Kidney glomerular epithelial cell (primary cell): ENCODE data around the gene POLR3GL.

Experiments
- DNase-seq: peaks from one replicate; lab custom pipeline; 2025; lab: John Stamatoyannopoulos, UW

POLR3GL gene

DNA sequence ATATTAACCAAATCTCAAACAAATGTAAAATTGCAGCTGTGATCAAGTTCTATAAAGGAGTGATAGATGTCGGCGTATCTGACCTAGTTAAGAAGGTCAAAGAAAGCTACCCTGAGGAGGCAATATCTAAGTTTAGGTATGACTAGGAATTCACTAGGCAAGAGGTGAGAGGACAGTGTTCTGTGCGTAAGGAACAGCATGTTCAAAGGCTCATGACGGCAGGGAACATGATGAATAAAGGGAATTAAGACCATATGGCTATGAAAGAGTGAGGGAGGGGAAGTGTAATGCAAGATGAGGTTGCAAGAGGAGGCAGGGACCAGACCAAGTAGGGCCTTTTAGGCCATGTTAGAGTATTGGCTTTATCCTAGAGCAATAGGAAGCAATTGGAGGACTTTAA is 15.3 kb upstream of the POLR3GL start:
- DNase-seq = no peak

DNA sequence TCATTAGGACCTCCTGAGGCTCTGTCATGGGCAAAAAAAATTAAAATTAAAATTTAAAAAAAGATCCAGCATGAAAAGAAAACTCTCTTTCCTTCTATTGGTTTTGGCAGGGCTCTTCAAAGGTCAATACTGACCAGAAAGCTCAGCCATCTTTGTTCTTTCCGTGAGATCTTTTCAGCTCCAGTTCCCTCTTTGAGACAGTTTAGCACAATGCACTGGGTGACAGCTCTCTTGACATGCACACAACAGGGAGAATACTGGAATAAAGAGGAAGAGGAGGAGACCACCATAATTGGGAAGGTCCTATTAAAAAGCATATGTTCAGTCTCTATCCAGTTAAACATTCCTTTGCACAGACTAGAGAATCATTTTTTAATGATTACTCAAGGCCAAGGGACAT is 13.0 kb upstream of the POLR3GL start:
- no peak for DNase-seq

DNA sequence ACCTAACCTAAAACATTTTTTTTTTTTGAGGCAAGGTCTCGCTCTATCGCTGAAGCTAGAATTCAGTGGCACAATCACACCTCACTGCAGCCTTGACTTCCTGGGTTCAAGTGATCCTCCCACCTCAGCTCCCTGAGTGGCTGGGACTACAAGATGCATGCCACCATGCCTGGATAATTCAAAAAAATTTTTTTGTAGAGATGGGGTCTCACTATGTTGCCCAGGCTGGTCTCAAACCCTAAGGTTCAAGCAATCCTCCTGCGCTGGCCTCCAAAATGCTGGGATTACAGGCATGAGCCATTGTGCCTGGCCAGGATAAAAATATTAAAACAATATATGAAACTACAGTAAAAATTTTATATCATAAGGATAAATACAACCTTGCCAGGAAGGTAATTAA is 11.6 kb upstream of the POLR3GL start:
- DNase-seq = no peak

DNA sequence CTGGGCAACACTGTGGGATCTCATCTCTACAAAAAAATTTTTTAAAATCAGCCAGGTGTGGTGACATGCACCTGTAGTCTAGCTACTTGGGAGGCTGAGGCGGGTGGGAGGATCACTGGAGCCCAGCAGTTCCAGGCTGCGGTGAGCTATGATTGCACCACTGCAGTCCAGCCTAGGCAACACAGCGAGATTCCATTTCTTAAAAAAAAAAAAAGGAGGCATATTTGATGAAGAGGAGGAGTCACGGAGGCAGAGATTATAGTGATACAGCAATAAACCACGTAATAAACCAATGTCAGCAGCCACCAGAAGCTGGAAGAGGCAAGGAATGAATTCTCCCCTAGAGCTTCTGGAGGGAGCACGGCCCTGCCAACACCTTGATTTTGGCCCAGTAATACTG is 10.6 kb upstream of the POLR3GL start:
- DNase-seq = no peak

DNA sequence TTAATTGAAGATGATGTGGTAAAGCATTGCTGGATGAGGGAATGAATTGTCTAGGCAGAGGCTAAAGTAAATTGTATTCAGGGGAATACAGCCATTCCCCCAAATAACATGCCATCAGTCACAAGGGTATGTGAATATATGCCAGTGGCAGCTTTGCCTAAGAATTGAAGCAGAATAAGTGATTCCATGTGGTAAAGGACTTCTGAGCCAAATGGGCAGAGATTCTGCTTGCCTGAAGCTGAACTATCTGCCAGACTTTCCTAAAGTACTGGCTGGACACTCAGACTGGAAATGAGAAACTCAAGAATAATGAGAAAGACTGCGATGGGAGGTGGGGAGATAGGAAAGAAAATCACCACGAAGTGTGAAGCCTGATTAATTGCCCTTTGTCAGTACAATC is 9.1 kb upstream of the POLR3GL start:
- DNase-seq = no peak

DNA sequence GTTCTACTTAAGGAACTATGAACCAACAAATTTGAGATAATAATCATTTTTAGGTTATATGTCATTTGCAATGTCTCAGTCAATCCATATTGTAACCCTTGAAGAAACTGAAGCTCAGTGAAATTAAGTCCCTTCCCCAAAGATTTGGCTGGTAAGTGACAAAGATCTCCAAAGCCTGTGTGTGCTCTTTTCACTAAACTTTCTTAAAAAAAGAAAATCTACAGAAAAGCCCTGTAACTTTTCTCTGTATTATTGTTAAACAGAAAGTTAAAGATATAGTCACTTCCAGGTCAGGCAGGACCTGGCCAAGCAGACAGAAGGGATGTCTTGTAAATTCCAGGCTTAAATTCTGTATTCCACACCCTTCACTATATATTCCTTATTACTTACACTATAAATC is 8.1 kb upstream of the POLR3GL start:
- DNase-seq = no peak

DNA sequence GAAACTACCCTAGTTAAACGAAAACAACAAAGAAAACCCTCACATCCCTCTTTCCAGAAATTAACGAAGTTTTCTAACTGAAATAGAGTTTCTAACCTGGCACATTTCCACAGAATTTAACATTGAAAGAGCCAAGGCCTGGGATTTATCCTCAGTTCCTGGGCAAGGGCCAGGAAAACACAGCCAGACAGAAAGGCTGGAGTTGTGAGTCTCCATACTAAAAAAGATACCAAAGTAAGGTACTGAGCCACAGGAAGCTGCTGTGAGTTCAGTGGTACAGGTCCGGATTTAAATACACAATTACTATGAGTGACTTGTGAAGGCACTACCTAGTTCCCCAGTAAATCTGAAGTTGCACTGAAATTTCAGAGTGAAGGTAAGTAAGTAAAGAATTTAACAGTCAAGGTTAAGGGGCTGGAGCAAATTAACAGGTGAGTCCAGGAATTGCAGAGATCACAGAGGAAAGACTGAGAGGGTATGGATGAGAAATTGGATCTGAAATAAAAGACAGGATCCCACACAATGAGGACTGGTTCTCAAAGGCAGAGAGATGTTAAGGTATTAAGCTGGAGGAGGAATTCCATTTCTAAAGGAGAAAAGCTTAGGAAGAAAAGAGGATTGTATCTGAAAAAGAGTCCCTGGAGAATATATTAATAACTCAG is 7.6 kb upstream of the POLR3GL start:
- DNase-seq = peak; percentile 44

DNA sequence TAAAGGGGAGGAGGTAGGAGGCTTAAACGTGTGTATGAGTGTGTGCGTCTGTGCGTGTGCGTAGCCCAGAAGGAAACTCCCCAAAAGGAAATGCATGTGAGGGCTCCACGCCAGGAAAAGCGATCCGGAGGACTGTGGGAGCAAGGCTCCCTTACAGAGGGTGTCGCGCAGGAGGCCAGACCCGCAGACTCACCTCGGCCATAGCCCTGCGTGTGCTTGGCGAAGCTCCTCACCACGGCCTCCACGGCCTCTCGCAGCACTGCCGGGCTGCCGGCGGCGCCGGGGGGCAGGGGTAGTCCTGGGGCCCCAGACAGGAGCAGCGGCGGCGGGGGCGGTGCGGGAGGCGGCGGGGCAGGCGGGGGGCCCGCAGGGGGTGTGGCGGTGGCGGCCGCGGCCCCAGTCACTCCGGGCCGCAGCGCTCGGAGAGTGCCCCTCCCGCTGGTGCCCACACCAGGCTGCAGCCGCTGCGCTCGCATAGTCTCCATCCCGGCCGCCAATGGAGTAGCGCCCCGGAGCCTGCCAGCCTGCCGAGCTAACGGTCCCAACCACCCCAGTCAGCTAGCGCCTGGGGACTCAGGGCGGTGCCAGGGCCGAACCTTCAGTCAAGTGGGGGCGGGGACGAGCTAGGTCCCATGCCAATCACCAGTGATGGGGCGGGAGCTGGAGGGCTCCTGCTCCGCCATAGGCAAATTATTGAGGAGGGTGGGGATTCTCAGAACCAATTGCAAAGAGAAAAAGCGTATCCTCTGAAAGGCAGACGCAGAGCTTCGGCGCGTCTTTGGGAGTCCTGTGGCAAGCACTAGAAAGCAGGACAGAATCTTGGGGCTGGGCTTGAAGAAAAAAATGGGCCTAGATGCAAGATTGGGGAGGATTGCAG is 6.8 kb upstream of the POLR3GL start, which contains the start of gene LIX1L:
LIX1L (minus strand) TSS at position 575 of the 877 bp plus-strand sequence; CDS start at position 485, 90 bp downstream.
- DNase-seq = peak; percentile 94

DNA sequence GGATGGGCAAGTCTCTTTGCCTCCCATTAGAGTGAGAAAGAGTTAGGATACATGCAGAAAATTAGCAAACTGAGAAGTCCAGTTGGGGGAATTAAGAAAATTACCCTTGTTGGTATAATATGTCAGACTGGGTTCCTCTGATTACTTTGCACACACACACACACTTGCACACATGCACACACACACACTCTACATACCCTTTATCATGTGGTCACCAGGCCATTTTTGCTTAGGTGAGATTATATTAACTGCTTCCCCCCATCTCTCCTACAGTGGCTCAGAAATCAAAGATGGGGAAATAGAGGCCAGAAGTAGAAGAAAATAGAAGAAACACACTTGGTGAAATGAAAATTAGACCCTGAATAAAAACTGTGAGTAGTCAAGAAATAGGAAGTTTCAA is 5.8 kb upstream of the POLR3GL start:
- no peak for DNase-seq

DNA sequence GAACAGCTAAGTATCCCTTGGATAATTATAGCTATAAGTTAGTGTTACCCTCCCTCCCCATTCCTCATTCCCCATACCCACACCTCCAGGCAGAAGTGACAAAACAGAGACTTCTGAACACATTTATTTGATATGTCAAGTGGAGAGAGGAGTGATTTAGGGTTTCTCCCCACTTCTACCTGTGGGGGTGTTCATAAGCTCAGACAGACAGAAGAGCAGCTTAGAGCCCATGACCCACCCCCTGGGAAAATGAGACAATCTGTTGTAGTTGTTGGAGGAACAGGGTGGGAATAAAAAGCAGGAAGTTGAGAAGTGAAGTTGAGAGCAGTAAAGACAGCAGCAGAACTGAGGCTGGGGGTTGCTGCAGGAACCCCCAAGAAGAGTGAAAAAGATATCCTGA is 5.2 kb upstream of the POLR3GL start:
- no peak for DNase-seq

DNA sequence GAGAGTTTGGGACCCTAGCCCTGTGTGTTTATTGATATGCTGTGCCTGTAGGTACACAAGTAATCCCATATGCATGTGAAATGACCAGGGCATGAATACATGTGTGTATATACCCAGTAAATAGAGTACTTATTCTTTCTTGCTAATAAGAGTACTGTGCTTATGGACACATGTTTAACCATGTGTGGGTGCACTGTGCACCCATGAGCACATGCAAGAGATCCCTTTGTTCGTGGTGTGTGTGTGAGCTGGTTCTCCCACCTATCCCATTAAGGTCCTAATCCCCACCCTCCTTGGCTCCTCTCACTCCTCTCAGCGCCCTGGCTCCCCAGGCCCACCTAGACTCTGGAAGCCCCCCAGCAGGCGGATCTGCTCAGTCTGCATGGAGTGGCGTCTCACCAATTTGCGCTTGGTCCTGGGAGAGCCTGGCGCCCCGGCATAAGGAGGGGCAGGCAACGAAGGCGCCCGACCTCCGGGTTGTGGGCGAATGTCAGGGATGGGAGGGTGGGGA is 4.5 kb upstream of the POLR3GL start:
- DNase-seq = no peak

DNA sequence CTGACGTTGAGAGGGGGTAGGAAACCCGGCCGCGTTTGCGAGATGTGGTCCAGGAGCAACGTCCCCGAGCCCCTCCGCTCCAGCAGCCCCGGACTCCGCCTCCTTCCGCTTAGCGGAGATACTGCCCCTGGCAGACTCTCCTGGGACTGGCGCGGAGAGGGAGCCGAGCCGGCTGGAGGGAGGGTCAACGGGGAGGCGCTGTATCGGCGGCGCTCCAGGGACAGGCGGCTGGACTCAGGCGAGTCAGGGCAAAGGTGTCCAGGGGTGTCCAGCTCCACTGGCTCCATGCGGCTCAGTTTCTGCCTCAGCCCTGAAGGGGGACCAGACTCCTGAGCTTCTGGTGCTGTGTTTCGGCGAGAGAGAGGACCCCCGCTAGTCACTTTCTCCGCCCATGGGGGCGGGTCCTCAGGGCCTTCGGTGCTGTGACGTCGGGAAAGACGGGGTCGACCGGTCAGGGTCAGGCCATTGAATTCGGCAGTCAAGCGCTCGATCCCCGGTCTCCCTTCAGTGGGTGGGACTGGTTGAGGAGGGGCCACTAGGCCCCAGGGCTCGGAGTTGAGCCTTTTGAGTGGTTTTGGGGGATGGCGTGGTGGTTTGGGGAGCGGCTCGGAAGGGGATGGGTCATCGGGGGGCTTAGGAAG is 3.9 kb upstream of the POLR3GL start:
- DNase-seq = peak; percentile 67

DNA sequence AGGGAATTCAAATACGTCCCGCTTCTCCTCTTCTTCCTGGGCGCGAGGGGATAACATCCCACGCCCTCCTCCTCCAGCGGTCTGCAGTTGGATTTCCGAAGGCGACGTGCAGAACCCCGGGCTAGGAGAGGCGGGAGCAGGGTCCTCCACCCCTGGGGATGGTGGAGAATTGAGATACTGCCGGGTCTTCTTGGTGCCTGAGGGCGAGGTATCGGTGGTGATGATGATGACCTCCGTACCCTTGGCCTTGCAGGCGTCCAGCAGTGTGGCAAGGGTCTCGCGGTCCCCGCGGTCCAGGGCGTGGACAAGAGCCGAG is 3.4 kb upstream of the POLR3GL start:
- no peak for DNase-seq

DNA sequence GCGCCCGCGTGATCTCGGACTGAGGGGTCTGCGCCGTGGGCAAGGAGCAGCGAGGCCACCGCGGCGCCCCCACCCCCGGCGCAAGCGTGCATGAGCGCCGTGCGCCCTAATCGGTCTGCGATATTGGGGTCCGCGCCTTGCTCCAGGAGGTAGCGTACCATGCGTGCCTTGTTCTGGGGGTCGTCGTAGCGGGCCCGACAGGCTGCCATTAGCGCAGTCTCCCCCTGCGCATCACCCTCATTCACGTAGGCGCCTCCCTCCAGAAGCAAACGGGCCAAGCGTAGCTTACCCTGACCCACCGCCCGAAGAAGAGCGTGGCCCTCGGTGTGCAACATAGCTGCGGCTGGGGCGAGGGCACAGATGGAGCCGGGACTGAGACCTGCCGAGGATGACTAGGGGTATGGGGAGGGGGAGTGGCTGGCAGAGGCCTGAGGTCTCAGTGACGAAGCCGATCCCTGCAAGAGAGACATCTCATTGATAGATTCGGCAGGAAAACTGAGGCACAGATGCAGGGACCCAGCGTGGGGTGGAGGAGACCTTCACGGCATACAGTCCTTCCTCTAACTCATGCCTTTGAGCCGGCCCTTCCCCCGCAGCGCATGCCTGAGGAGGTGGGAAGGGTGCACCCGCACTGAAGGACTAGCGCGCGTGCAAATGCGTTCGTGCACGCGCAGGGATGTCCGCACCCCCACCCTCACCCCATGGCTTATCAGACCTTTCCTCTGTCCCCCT is 2.9 kb upstream of the POLR3GL start:
- DNase-seq = no peak

DNA sequence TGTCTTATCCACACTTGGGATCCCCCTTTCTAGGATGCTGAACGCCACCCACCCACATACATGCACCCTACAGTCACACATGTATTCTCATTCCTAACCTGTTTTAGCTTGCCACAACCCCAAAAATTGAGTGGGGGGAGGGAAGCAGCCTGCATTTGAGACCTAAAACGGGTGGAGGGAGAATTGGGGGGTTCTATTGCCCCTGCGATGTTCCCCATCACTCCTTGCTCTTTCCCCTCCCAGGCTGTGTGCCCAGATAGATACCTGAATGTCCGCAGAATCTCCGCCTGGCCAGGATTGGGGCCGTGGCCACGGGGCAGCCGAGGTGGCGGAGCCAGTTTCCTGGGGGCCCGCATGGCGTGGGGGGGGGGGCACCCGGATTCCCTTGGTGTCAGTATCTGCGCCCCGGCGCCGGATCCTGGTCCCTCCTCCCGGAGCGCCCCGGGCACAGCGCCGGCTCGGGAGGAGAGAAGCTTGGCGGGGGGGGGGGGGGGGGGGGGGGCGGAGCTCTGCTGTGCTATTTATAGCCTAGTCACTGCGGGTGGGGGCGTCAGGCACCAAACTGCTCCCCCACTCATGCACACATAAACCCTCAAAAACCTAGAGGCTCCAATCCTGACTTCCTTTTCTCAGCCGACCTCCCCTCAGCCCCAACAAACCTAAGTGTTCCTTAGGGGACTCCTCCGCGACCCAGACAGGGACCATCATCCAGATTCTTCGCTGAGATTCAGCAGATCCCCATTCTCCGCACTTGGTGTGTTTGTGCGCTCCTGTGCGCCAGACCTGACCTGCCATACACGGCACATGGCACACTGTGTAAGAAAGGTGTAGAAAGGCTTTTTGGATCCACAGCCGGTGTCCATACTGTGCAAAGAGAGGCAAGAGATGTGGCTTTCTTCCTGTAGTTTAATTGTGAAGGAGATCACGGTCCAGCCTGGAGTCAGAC is 2.1 kb upstream of the POLR3GL start:
- DNase-seq = no peak

DNA sequence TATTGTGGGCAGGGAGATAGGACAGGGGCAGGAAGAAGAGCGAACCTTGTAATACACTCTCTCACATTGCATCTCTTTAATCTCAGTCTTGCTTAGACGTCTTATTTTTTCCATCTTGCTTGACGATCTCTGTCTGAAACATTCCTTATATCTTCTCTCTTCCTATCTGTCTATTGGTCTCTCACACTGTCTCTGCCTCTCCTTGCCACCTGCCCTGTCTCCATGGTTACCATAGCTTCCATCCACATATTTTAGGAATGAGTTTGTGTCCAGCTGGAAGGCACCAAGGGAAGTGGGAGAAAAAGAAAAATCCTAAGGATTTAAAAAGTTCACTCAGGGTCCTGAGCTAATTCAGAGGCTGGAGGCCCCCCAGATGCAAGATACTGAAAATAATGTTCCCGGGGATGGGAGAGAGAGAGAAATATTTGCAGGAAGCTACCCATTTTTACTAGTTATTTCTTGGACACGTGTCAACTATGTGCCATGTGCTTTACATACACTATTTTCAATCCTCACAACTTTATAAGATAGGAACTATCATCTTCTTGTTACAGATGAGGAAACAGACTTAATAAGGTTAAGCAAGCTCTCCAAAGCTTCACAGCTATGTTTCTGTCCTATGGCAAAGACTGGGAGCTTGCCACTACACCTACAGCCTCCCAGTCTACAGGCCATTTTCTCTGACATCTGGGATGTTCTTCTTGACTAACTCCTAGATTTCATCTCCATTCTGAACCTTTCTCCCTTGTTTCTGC is 1.0 kb upstream of the POLR3GL start:
- peak; percentile 48 for DNase-seq

DNA sequence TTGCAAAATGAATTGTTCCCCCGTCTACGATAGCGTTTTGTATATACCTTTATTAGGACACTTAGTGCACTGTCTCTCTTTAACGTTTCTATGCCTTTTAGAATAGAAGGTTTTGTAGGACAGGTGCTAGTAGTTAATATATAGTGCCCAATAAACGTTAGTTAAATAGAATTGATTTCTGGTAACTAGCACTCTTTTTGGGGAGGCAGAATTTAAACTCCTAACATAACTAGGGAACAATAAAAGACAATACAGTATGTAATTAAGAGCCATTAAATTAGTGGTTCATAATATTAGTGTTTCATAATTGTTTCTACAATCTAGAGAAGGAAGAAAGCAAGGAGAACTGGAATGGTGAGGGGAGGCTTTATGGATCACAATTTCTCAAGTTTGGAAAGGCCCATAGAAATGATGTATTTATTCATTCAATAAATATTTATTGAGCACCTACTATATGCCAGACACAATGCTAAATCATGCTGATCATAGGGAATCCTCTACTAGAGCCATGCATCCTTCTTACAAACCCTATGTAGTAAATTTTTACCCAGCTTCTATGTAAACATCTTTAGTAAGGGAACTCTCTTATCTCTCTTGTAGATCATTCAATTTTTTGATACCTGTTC is 742 bp downstream of the POLR3GL start:
- DNase-seq = no peak

DNA sequence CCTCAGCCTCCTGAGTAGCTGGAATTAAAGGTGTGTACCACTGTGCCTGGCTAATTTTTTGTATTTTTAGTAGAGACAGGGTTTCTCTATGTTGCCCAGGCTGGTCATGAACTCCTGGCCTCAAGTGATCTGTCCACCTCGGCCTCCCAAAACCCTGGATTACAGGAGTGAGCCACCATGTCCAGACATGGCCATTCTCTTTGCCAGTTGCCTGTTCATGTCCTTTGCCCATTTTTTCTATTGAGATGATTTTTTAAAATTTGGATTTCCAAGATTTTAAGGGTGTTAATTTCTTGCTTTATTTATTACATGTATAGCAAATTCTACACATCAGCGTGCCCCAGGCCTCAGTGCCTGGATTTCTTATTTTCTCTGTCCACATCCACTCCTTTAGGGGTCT is 2.8 kb downstream of the POLR3GL start:
- DNase-seq = no peak

DNA sequence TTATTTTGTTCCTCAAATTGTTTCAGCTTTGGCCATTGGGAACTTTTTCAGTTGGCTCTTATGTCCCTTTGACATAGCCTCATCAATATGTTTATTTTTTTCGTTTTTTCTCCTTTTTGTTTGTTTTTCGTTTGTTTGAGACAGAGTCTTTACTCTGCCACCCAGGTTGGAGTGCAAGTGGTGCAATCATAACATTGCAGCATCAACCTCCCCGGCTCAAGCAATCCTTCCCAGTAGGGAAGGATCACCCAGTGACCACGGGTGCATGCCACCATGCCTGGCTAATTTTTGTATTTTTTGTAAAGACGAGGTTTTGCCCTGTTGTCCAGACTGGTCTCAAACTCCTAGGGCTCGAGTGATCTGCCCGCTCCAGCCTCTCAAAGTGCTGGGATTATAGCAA is 8.1 kb downstream of the POLR3GL start:
- no peak for DNase-seq

DNA sequence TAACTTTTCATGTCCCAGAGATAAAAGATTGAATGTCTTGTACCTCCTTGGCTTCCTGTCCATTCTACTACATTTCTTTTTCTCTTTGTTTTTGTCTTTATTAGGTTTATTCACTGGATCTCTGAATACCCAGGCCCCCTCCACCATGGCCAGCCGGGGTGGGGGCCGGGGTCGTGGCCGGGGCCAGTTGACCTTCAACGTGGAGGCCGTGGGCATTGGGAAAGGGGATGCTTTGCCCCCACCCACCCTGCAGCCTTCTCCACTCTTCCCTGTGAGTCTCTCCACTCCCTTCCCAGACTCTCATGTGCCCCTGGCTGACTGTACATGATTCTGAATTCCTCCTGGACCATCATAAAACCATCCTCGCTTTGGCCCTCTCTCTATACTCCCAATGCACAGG is 10.2 kb downstream of the POLR3GL start:
- no peak for DNase-seq
